CD4-positive, alpha-beta T cell treated with Interleukin-17A for 4 hours (primary cell): Measurements from ENCODE around the gene CEP78.

Source experiments
- DNase-seq: peaks from one replicate; pipeline ENCODE4 v3.0.0-alpha.2; 2020; ENCODE audit warnings: mixed read lengths

CEP78 gene

DNA sequence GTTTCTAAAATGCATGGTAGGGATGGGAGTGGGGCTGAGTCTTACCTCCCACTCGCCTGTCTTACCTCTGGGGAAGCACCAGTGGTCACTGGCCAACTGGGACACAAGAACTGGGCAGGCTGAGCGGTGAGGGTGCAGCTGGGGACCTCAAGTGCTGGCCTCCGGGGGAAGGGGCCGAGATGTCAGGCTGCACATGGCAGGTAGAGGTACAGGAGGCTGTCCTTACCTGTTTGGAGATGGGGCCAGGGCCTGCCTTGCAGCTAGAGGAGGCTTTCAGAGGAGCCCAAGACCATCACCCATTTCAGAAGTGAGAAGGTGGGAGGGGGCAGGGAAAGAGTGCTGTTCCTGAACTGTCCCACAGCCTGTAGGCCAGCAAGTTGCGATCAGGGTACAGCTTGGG is 75.2 kb downstream of the CEP78 start:
- DNase-seq, result no peak

DNA sequence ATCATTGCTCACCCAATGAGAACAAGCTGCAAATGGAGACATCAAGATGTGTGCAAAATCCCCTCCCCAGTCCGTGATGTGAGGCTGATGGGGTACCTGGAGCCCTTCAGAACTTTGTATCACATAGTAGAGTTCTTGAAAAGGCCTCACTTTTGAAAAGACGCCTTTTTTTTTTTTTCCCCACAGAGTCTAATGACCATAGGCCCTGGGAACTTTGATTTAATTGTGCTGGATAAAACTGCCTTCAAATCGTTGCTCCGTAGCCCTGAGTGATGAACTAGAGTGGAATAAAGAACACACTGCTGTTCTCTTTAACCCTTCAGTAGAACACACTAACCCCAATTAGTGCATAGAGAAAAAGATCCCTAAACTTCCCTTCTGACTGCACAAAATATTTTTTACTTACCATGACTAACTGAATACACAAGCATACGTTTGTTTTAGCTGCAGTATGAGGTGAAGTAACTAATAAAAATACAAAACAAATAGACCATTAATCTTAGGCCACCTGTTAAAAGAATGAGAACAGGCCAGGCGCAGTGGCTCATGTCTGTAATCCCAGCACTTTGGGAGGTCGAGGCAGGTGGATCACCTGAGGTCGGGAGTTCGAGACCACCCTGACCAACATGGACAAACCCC is 76.1 kb downstream of the CEP78 start:
- DNase-seq, result no peak

GRCh38 chr9:78314550-78314949 is 78.7 kb downstream of the CEP78 start:
- DNase-seq, result no peak

- DNase-seq, result no peak
These were observed 79.3 kb downstream of the CEP78 start for GRCh38 chr9:78314953-78315870.

DNA sequence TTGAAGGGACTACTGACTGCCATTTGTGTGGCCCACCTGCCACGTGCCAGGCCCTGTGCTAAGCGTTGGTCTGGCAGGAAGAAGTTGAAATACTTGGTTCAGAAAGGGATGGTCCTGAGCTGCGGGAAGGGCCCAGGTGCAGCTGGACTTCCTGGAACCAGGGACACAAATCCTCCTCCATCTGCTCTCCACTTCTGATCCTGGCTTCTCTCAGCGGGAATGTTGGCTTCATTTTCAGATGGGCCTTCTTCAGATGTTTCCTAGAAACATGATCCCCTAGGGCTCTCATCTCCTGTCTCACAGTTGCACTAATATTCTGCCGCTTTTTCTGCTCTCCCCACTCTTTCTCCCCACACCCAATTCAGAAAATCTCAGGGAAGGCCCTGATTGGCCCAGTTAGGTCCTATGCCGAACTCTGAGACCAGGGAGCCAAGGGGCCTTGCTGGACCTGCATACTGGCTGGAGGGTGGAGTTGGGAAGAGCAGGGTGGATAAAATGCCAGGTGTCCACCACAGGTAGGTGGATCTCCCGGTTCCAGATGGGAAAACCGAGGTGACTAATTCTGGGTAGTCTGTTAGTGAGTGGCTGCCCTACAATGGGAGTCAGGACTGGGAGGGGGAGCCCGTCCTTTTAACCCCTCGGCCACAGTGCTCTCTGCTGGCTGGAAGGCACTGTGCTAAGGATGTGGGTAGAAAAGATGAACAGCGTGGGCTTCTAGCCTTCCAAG is 80.5 kb downstream of the CEP78 start:
- DNase-seq, result no peak

GRCh38 chr9:78319197-78320029 is 83.5 kb downstream of the CEP78 start:
- no peak for DNase-seq

- DNase-seq, result no peak
These were observed 84.3 kb downstream of the CEP78 start for GRCh38 chr9:78320030-78320693.

DNA sequence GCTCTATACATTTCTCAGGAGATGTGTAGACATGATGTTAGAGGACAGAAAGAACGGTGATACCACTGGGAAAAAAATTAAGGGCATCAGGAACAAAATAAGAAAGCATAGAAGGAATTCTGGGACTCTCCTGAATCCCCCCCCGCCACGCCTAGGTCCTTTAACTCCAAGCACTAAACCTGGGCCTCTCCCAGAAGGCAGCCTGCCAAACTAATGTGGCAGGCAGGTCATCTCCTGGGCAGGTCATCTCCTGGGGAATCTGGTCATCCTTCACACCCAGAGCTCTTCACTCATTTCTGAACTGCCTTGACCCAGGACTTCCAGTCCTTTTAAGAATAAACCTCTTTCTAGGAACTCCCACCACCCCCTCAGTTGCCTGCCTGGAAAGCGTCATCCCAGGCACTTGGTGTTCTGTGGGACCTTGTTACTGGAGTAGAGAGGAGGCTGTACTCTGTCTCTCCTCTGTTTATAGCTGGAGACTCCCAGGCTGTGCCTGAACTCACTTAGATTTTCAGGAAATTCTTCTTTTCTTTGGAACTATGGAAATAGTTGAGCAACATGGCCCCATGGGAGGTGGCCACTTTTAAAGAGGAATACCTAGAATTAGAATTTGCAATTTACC is 85.1 kb downstream of the CEP78 start:
- no peak for DNase-seq

GRCh38 chr9:78321505-78321904 is 85.6 kb downstream of the CEP78 start:
- no peak for DNase-seq

- no peak for DNase-seq
These were observed 88.3 kb downstream of the CEP78 start for GRCh38 chr9:78324068-78324650.

GRCh38 chr9:78324682-78325081 is 88.8 kb downstream of the CEP78 start:
- no peak for DNase-seq

- DNase-seq, result no peak
These were observed 89.5 kb downstream of the CEP78 start for GRCh38 chr9:78325343-78325742.

GRCh38 chr9:78325846-78326360 is 90.0 kb downstream of the CEP78 start:
- no peak for DNase-seq

DNA sequence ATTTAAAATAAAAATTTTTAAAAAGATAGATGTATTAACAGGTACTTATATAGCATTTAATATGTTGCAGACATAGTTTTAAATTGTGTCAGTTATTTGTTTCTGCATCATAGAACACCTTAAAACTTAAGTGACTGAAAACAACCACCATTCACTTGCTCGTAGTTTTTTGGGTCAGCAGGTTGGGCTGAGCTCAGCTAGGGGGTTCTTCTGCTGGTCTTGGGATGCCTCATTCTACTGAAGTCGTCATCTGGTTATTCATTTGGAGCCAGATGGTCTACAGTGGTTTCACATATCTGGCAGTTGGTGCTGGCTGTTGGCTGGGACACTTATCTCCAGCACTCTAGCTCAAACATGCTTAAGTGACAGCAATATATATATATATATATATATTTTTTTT is 90.7 kb downstream of the CEP78 start:
- DNase-seq, result no peak
